T-cell (primary cell): ENCODE measurements around the gene KDM5A. TPM values are rescaled to one million over a fixed set of nuclear protein-coding genes. Genes with fewer than 3 reads are reported as not detected.
"Not testable (repeated sequence)": the region's sequence is repeated elsewhere in the genome, so short reads cannot be mapped to it uniquely, and the experiment has no call there.

Experiments used
- ATAC-seq, 4 experiments: fragments of 200-7000 bp in 3 of 4; fragments of 150-1000 bp in 1 of 4; cut with Tn5 transposase; replicated peaks in 1 of 4; 1 replicate in 3 of 4; 2 replicates in 1 of 4; pipeline ENCODE4 v1.10.0; 2021; ENCODE audit warnings: moderate library complexity in 3 of 4, mild to moderate bottlenecking in 2 of 4, moderate number of reproducible peaks in 1 of 4
- CTCF ChIA-PET, 2 donors: fragments of 300-600 bp; sonication (Branson Sonifier 250); formaldehyde crosslinking; loops; one replicate each; lab custom pipeline; 2022; ENCODE audit warnings: antibody characterized with exemption in 2 of 2; lab: Charles Lee
- POLR2A ChIA-PET, 2 donors: fragments of 300-600 bp; sonication (Branson Sonifier 250); formaldehyde crosslinking; loops; one replicate each; lab custom pipeline; 2022; ENCODE audit warnings: antibody characterized with exemption in 2 of 2; lab: Charles Lee
- DNase-seq, 35 experiments: peaks; one replicate each; pipeline versions ENCODE4 v3.0.0 to v3.0.0-alpha.2; 2013 to 2023
- H3K27ac ChIP-seq: one replicate; pipeline ENCODE4 v1.5.1; 2013; ENCODE audit warnings: low read length
- H3K27me3 ChIP-seq, 2 experiments: replicated peaks in 1 of 2; 1 replicate in 1 of 2; 2 replicates in 1 of 2; pipeline versions ENCODE4 v1.6.1 to v1.7.0; 2013; ENCODE audit warnings: low read length in 1 of 2, mixed read lengths in 1 of 2; ENCODE audit not compliant: control insufficient read depth in 2 of 2, insufficient read depth in 2 of 2; ENCODE audit errors: extremely low read depth in 1 of 2
- H3K36me3 ChIP-seq, 2 donors: 1 replicate in 1 of 2; 2 replicates in 1 of 2; pipeline versions ENCODE4 v1.6.1 to v1.7.0; 2013; ENCODE audit warnings: low read length in 1 of 2; ENCODE audit not compliant: control insufficient read depth in 2 of 2, insufficient read depth in 1 of 2; ENCODE audit errors: extremely low read depth in 1 of 2
- H3K4me1 ChIP-seq, 2 experiments: 1 replicate in 1 of 2; 2 replicates in 1 of 2; pipeline versions ENCODE4 v1.6.1 to v1.7.0; 2013; ENCODE audit warnings: low read length in 2 of 2, mixed read lengths in 1 of 2; ENCODE audit not compliant: insufficient read depth in 2 of 2, control insufficient read depth in 1 of 2; ENCODE audit errors: extremely low read depth in 1 of 2
- H3K4me3 ChIP-seq, 2 donors: 1 replicate in 1 of 2; 2 replicates in 1 of 2; pipeline versions ENCODE4 v1.5.1 to v1.7.0; 2013; ENCODE audit warnings: mild to moderate bottlenecking in 2 of 2, low read length in 1 of 2, moderate library complexity in 1 of 2; ENCODE audit not compliant: control insufficient read depth in 1 of 2; ENCODE audit errors: extremely low read depth in 1 of 2
- H3K9me3 ChIP-seq: 2 replicates; pipeline ENCODE4 v1.7.0; 2013
- H3K27ac Mint-ChIP-seq, 2 donors: one replicate each; pipeline ENCODE4 v1.8.0; 2020 to 2021; ENCODE audit warnings: mild to moderate bottlenecking in 2 of 2, mixed read lengths in 2 of 2
- H3K27me3 Mint-ChIP-seq, 2 donors: one replicate each; pipeline ENCODE4 v1.8.0; 2021 to 2022; ENCODE audit warnings: mixed read lengths in 2 of 2
- H3K36me3 Mint-ChIP-seq: one replicate; pipeline ENCODE4 v1.8.0; 2021; ENCODE audit warnings: mixed read lengths
- H3K4me1 Mint-ChIP-seq, 3 donors: one replicate each; pipeline ENCODE4 v1.8.0; 2020 to 2022; ENCODE audit warnings: mixed read lengths in 3 of 3, mild to moderate bottlenecking in 1 of 3
- H3K4me3 Mint-ChIP-seq, 3 donors: one replicate each; pipeline ENCODE4 v1.8.0; 2020 to 2022; ENCODE audit warnings: mild to moderate bottlenecking in 3 of 3, mixed read lengths in 3 of 3, moderate library complexity in 3 of 3
- H3K9me3 Mint-ChIP-seq, 3 donors: one replicate each; pipeline ENCODE4 v1.8.0; 2020 to 2022; ENCODE audit warnings: mixed read lengths in 3 of 3
- WGBS: methylation state at CpG from one replicate; pipeline ENCODE4 v1.1.5; 2013; ENCODE audit warnings: missing lambda C conversion rate; ENCODE audit not compliant: insufficient coverage; 5-methylcytosine and 5-hydroxymethylcytosine counted together
- total RNA-seq, 35 experiments: library from RNA in 6 of 35; stranded (reverse) in 6 of 35; fragments of 120-200 nt in 1 of 35; gene quantifications; one replicate each; pipeline versions ENCODE4 v1.2.1 to v1.2.4 and lab custom pipeline; 2013 to 2026

The KDM5A gene
- total RNA-seq, 5 donors from 2014 or later (not counting 1 experiment from before 2014, with no cell fraction given), result 126 to 157 (median 142) TPM

GRCh38 chr12:304805-305204, 84.3 kb downstream of the KDM5A start:
- Mint-ChIP-seq H3K4me3 (no peak overlapping the region), H3K27ac (no peak overlapping the region), H3K4me1 (peaks cover 49 to 57% (median 55%) of the 10 kb centered on the region in 3 donors), H3K9me3 (peaks cover 6 to 10% (median 7%) of the 10 kb centered on the region in 3 donors), H3K27me3 (no peaks in the 10 kb centered on the region), H3K36me3 (peaks cover 92% of the 10 kb centered on the region)
- no peak overlapping the region for H3K27ac ChIP-seq
- H3K36me3 ChIP-seq, result peaks cover 4 to 53% of the 10 kb centered on the region in 2 donors
- H3K4me3 ChIP-seq, result no peak overlapping the region
- H3K9me3 ChIP-seq, result no peaks in the 10 kb centered on the region
- ATAC-seq, result no peak
- WGBS, result no CpG with 5 or more reads among the region's 5 CpGs
- H3K27me3 ChIP-seq, result no peaks in the 10 kb centered on the region
- peaks cover 0 to 2% of the 10 kb centered on the region in 2 experiments for H3K4me1 ChIP-seq
- CTCF ChIA-PET, result interaction anchor here in 1 of 2 donors (1.5 kb wide), 1 partner anchor 548 kb away, joined by 3 read pairs; no protein-coding TSS in a partner anchor
- no peak for DNase-seq
- POLR2A ChIA-PET, result no interaction called here

GRCh38 chr12:302766-303165, 86.4 kb downstream of the KDM5A start:
- H3K27ac Mint-ChIP-seq, result peak overlapping the region; percentile 27 to 68
- peaks cover 4 to 44% of the 10 kb centered on the region in 2 donors for H3K36me3 ChIP-seq
- peaks cover 59 to 71% (median 70%) of the 10 kb centered on the region in 3 donors for H3K4me1 Mint-ChIP-seq
- H3K9me3 ChIP-seq, ATAC-seq, POLR2A ChIA-PET, H3K27ac ChIP-seq, DNase-seq, H3K27me3 Mint-ChIP-seq, H3K4me1 ChIP-seq, H3K27me3 ChIP-seq, CTCF ChIA-PET, H3K4me3 ChIP-seq: not testable (repeated sequence)
- peak overlapping the region; percentile 4 to 26 (median 10) for H3K4me3 Mint-ChIP-seq
- no CpG with 5 or more reads among the region's 3 CpGs for WGBS
- peaks cover 92% of the 10 kb centered on the region for H3K36me3 Mint-ChIP-seq
- H3K9me3 Mint-ChIP-seq, result peaks cover 6 to 10% (median 7%) of the 10 kb centered on the region in 3 donors

- H3K4me3 ChIP-seq, H3K27me3 ChIP-seq, DNase-seq, CTCF ChIA-PET, H3K9me3 ChIP-seq, ATAC-seq, H3K27ac ChIP-seq, H3K27me3 Mint-ChIP-seq, H3K4me1 ChIP-seq, POLR2A ChIA-PET: not testable (repeated sequence)
- H3K36me3 Mint-ChIP-seq, result peaks cover 87% of the 10 kb centered on the region
- no CpG with 5 or more reads among the region's 1 CpG for WGBS
- H3K27ac Mint-ChIP-seq, result peak overlapping the region in 1 of 2 donors; percentile 46
- peaks cover 1 to 44% of the 10 kb centered on the region in 2 donors for H3K36me3 ChIP-seq
- peak overlapping the region in 1 of 3 donors; percentile 12 for H3K4me3 Mint-ChIP-seq
- peaks cover 59 to 66% (median 65%) of the 10 kb centered on the region in 3 donors for H3K4me1 Mint-ChIP-seq
- H3K9me3 Mint-ChIP-seq, result peaks cover 6 to 10% (median 7%) of the 10 kb centered on the region in 3 donors
Observed at GRCh38 chr12:300166-300565, 89.0 kb downstream of the KDM5A start.

GRCh38 chr12:299511-299910, 89.6 kb downstream of the KDM5A start:
- ATAC-seq, H3K27ac ChIP-seq, DNase-seq, H3K27me3 Mint-ChIP-seq, H3K9me3 ChIP-seq, H3K4me1 ChIP-seq, POLR2A ChIA-PET, H3K27ac Mint-ChIP-seq, H3K27me3 ChIP-seq, H3K4me3 ChIP-seq, CTCF ChIA-PET: not testable (repeated sequence)
- WGBS, result 100% methylated on average over 4 of the region's 5 CpGs
- Mint-ChIP-seq H3K36me3 (peaks cover 88% of the 10 kb centered on the region), H3K4me1 (peaks cover 61 to 66% (median 61%) of the 10 kb centered on the region in 3 donors), H3K4me3 (peak overlapping the region in 1 of 3 donors; percentile 1), H3K9me3 (peaks cover 6 to 10% (median 7%) of the 10 kb centered on the region in 3 donors)
- H3K36me3 ChIP-seq, result peaks cover 8 to 45% of the 10 kb centered on the region in 2 donors

GRCh38 chr12:298059-298458, 91.1 kb downstream of the KDM5A start:
- H3K9me3 ChIP-seq, CTCF ChIA-PET, H3K27ac Mint-ChIP-seq, H3K4me1 ChIP-seq, H3K27ac ChIP-seq, DNase-seq, H3K4me3 Mint-ChIP-seq, H3K27me3 Mint-ChIP-seq, H3K4me3 ChIP-seq, H3K27me3 ChIP-seq, POLR2A ChIA-PET, ATAC-seq: not testable (repeated sequence)
- WGBS, result 94% methylated on average over 5 of the region's 8 CpGs
- peaks cover 14 to 55% of the 10 kb centered on the region in 2 donors for H3K36me3 ChIP-seq
- H3K9me3 Mint-ChIP-seq, result peaks cover 6 to 10% (median 7%) of the 10 kb centered on the region in 3 donors
- H3K4me1 Mint-ChIP-seq, result peaks cover 49 to 52% (median 52%) of the 10 kb centered on the region in 3 donors
- peaks cover 84% of the 10 kb centered on the region for H3K36me3 Mint-ChIP-seq

- Histone ChIP-seq H3K27me3 (no peaks in the 10 kb centered on the region), H3K27ac (no peak overlapping the region), H3K4me1 (no peaks in the 10 kb centered on the region), H3K9me3 (no peaks in the 10 kb centered on the region), H3K4me3 (no peak overlapping the region), H3K36me3 (peaks cover 17 to 74% of the 10 kb centered on the region in 2 donors)
- WGBS, result no CpG with 5 or more reads among the region's 1 CpG
- H3K36me3 Mint-ChIP-seq, result peaks cover 74% of the 10 kb centered on the region
- no peak for ATAC-seq
- no peaks in the 10 kb centered on the region for H3K27me3 Mint-ChIP-seq
- peaks cover 30 to 35% (median 31%) of the 10 kb centered on the region in 3 donors for H3K4me1 Mint-ChIP-seq
- H3K4me3 Mint-ChIP-seq, result no peak overlapping the region
- POLR2A ChIA-PET, result no interaction called here
- no peak for DNase-seq
- no peak overlapping the region for H3K27ac Mint-ChIP-seq
- CTCF ChIA-PET, result no interaction called here
- H3K9me3 Mint-ChIP-seq, result peaks cover 2 to 3% (median 2%) of the 10 kb centered on the region in 3 donors
Observed at GRCh38 chr12:295132-295531, 94.0 kb downstream of the KDM5A start.
